HPDE6-E6E7 (cell line): ENCODE results near the gene PURA.
A peak's percentile ranks its signal among the peaks of the same experiment; 100 is the strongest.

Source experiments
- DNase-seq: peaks from one replicate; pipeline ENCODE4 v3.0.0; 2011; ENCODE audit warnings: missing footprints; ENCODE audit errors: extremely low spot score

The PURA gene

DNA sequence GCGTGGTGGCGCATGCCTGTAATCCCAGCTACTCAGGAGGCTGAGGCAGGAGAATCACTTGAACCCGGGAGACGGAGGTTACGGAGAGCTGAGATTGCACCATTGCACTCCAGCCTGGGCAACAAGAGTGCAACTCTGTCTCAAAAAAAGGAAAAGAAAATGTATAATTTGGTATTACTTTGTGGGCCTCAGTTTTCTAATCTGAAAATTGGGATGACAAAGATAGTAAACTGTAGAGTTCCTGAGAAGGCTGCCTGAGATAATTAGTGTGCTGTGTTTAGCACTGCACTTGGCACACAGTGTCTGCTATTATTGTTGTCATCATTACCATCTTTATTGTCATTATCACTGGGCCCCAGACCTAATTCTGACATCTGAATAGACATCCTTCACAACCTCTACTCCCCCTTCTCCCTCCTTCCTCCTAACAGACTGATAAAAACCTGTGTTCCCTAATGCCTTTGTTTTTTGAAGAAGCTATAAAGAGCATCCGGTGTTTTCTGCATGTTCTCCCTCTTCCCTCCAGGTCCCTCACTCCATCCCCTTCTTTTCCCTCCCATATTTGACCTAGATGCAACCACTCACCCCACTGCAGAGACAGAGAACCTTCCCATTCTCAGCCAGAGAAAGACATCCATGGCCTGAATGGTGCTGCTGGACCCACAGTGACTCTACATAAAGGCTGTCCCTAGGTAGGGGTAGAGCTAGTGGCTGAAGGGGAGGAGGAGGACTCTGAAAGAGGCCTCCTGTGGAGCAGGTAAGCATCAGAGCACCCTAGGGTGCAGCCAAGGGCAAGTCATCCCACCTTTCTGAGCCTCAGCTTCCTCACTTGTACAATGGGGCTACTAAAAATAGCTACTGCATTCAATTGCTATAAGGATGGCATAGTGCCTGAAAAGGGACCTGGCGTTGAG lies 45.4 kb downstream of the PURA start:
- DNase-seq = no peak

DNA sequence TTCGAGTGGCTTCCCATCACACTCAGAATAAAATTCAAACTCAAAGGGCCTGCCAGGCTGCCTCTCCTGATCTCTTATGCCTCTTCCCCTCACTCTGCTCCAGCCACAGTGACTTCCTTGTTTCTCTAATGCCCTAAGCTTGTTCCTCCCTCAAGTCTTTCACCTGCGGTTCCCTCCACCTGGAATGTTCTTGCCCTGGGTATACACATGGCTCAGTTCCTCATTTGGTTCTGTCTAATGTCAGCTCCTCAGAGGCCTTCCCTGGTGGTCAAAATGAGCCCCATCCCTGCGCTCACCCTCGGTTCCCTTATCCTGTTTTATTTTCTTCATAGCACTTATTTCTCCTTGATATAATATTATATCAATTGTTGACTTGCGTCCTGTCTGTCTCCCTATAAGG lies 48.4 kb downstream of the PURA start:
- no peak for DNase-seq

DNA sequence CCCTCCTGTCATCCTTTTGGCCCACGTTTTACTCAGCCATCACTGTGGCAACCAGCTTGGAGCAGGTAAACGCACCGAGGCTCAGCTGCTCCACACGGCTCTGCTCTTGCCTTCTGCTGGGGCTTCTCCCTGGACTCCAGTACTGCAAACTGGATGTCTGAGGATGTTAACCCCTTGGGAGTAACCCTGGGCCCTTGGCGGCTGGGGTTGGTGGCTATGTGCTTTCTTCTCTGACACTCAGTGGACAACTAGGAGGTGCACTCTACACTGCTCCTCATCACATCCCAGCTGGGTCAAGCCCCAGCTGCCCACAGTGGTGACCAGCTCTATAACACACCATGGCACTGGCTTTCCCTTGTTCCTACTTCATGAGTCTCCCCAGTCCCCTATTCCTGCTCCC lies 48.9 kb downstream of the PURA start:
- no peak for DNase-seq

DNA sequence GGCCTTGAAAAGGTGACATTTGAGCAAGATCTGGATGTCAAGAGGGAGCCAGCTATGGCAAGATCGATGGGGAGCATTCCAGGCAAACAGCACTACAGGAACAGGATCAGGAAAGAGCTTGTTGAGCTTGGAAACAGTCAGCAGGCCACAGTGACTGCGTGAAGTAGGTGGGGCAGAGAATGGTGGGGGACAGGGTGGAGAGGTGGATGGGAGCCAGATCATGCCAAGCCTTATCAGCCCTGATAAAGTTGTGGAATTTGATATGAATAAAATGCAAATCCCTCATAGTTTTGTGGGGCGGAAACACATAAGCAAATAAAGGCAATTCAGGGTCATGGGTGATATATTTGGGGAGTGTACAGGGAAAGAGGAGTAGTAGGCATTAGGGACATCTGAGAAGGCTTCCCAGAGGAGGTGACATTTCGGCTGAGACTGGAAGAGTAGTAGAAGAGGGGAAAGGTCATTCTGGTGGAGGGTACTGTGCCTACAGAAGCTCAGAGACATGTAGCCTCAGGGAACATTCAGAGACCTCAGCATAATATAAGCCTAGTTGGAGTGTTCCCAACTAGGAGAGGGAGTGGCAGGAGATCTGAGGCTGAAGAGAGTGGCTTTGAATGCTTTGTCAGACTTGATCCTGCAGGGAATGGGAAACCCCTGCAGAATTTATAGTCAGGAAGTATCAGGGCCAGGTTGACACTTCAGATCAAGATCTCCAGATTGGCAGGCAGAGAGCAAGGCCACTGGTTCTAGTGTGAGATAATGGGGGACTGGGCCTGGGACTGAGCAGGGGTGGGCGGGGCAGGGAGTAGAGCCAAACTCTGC lies 51.4 kb downstream of the PURA start:
- no peak for DNase-seq

DNA sequence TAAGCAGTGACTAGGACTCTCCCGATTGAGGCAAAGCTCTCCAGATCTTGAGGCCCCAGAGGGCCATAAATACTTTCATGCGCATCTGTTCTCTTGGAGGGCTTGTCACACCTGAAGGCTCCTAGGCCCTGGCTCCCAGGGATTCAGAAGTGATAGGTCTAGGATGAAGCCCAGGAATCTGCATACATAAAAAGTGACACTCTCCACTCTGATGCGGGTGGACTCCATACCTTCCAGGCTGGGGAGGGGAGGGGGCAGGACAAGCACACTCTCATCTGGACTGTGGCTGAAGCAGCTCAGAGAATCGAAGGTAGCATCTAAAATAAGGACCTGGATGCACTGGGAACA lies 52.0 kb downstream of the PURA start:
- no peak for DNase-seq

DNA sequence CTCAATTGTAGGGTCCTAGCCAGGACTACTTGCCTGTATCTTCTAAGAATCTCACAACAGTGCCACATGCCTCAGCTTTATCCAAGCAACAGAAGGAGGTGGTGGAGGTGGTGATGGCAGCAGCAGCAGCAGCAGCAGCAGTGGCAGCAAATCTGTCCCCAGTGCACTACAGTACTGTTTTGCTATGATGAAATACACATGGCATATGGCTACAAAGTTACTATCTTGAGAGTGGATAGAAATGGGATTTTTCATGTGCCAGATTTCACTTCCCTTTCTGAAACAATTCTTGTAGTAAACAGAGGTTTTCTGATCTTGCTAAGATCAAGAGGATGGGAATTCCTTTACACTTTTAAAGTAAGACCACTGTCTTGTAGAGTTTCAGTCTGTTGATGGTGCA lies 53.0 kb downstream of the PURA start:
- no peak for DNase-seq

DNA sequence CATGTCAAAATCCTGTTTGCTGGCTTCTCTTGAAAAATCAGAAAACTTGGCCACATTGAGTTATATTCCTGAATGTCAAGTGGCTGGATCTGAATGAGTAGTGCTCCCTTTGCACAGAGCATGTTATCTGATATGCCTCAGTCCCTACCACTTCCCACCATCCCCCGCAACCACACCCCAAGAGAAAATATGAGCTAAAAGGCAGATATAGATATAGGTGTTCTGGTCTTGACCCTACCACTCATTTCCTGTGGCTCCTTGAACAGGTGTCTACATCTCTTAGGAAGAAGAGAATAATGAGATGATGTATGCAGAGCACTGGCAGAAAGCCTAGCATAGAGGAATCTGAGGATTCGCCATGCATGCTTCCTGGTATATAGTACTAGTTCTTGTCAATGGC lies 54.5 kb downstream of the PURA start:
- DNase-seq = no peak

DNA sequence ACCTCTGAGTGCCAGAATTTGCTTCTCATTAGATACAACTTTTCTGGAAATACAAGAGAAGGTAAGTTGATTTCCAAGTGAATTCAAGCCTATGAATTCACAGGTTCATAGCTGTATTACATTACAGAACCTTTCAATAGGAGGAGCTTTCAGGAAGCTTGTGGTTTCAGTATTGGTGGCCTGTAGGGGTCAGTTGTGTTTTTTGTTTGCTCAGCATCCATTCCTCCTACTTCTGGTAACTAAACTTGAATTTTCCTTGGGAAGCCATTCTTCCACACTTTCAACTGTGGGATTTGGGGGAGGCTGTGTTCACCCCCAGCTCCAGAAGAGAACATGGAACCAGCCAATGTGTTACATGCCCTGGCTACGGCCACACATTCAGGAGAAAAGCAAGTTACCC lies 55.5 kb downstream of the PURA start:
- DNase-seq = no peak

DNA sequence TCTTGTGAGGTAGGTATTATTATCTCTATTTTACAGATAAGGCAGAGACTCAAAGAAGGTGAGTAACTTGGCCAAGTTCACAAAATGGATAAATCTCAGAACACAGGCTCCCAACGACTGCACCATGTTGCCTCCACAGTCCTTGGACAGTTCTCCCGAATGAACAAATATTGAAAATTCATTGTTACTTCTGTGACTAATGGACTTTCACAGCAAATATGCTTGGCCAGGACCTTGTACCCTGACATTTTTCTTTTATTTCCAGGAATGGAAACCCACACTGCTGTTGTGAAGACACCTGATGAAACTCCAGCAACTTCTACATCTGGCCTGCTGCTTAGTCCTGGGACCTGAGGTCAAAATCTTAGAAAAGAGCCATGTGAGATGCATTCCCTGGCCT lies 58.6 kb downstream of the PURA start:
- DNase-seq = no peak

DNA sequence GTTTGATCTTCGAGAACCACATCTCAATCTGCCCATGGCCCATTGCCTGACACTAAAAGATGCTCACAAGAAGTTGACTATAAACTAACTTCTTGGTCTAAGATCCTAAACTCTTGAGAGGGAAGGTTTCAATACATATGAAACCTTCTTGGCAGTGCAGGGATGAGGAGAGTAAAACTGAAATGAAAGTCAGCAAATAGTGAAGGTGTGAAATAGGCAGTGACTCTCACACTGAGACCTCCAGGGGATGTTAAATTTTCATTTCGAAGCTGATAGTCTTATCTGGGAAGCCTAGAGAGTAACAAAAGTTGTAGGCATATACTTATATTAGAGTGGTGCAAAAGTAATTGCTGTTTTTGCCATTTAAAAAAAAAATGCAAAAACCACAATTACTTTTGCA lies 60.1 kb downstream of the PURA start:
- no peak for DNase-seq

DNA sequence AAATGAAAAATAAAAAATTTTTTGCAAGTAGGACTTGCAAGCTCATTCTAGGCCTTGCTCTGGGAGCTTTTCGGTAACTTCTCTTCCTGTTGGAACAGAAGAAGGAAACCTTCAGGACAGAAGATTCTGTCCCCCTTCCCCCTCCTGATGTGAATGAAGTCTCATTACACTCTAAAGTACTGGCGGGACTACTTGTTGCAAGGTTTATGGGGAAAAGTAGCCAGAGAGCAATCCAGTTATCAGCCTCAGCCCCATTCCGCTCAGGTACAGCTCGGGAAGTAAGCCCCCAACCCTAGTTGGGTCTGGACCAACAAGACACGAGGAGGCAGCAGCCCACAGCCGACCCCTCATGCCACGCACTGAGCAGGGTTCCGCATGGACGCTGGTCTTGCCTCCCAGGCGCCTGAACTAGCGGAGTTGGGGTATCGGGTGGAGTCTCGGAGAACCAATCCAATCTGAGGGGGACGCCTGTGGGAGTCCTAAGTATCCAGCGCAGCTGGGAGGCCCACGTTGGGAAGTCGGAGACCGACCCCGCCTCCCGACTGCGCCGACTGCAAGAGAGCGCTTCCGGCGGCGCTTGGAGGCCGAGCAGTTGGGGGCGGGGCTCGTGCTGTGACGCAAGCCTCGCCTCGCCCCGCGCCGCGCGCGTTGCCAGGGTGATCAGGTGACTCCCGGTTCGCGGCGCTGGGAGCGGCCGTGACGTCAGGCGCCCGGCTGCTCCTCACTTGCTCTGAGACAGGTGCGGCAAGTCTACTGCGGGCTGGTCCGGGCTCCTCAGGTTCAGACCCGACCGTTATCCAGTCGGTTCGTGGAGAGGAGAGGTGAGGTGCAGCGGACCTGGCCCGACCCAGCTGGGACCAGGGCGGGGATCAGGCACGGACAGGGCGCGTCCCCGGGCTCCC lies 60.8 kb downstream of the PURA start, which contains the start of gene CYSTM1:
Gene CYSTM1, plus strand, starts transcription at position 724 of the 902 bp plus-strand sequence. CDS start 19,278 bp downstream, outside the sequence.
- DNase-seq = peak; percentile 99
